Measurements from ENCODE around the gene HOXB5.

Gene HOXB5

DNA sequence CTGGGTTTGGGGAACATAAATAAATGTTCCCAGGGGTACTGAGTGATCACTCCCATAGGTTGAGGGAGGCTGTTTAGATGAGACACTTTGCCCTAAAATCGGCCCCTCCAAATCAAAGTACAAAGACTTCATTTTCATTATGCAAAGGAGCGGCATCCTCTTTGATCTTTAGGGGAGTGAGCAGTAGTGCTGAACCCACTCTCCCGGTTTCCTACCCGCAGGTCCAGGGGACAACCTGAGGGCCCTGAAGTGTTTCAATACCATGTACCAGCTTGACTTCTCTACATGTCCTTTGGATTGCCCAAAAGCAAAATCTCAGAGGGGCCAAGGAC, 7.6 kb upstream of the HOXB5 start:
- DNase-seq: no peak

DNA sequence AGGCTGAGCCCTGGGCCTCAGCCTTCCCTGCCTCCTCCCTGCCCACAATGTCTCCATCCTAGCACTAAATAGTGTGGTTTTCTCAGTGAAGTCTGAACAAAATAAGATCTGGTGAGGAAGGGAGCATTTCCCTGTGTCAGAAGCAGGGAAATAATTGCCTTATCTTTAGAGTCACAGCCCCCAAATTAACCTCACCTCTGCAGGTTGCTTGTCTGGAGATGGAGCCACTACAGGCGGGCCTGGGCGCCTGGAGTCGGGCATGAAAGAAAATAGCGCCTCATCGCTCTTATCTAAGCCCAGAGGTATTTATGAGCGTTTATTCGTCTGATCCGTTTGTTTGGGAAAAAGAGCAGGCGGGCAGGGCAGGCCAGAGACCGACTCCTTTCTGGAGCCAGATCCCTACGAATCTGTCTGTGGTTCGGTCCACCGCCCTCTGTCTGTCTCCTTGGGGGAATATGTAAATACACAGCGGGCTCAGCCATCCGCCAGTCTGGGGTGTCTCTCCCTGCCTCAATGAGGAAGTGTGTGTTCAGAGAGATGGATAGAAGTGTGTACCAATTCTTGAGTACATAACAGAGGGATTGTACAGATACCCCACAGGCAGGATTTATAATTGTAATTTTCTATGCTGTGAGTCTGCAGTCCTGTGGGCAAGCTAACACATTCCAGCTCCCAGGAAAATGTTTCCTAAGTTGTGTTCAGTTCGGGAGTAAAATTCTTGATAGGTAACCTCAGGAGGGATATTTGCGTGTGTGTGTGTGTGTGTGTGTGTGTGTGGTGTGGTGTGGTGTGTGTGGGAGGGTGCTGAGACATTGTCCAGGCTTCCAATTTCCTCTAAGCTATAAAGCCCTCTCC, 6.9 kb upstream of the HOXB5 start:
- no peak for DNase-seq

- no peak for DNase-seq
Observed at GRCh38 chr17:48599354-48599753, 5.8 kb upstream of the HOXB5 start.

GRCh38 chr17:48598736-48599135, 5.2 kb upstream of the HOXB5 start:
- DNase-seq: no peak

- no peak for DNase-seq
Observed at GRCh38 chr17:48597778-48598631, 4.4 kb upstream of the HOXB5 start.

DNA sequence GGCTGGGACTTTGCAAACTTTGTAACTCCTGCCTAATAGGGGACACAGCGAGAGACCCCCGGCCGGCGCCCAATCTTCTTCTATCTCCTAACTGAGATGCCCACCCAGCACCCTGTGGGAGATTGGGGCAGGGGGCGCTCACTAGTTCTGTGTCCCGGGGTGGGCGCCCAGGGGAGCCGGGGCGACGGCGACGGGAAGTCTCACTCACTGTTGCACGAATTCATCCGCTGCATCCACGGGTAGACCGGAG, 3.9 kb upstream of the HOXB5 start:
- no peak for DNase-seq

DNA sequence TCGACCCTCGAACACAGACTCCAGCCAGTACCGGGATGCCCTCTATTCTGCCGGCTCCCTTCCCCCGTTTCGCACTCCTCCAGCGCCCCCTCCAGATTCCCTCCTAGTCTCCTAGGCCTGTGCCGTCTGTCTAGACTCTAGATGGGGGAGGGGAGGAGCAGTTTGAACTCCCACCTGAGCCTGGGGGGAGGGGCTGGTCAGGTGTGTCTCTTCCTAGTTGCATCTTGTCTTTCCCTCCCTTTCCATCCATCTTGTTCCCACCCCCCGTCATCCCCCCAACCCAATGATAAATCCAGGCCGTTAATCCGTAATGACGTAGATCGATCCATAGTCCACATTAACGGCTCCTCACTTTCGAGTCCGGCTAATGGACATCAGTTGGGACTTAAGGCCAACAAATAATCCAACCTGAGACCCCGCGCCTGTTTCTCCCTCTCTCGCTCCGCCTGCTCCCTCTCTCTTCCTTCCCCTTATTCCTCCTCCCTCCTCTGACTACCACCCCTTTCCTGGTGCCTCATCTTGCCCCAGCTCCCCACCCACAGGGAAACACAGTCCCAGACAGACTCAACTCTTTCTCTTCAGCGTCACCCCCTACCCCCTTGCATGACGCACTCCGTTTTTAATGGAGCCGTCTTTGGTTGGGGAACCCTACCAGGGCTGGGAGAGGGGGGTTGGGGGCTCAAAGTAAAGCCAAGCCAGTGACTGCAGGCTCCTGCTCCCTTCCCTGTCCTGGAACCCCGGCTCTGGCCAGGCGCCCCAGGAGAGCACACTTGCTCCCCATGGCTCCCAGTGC, 3.4 kb upstream of the HOXB5 start:
- DNase-seq: no peak

- DNase-seq: no peak
Observed at GRCh38 chr17:48596000-48596734, 2.6 kb upstream of the HOXB5 start.

- DNase-seq: no peak
Observed at GRCh38 chr17:48595278-48595999, 1.9 kb upstream of the HOXB5 start.

DNA sequence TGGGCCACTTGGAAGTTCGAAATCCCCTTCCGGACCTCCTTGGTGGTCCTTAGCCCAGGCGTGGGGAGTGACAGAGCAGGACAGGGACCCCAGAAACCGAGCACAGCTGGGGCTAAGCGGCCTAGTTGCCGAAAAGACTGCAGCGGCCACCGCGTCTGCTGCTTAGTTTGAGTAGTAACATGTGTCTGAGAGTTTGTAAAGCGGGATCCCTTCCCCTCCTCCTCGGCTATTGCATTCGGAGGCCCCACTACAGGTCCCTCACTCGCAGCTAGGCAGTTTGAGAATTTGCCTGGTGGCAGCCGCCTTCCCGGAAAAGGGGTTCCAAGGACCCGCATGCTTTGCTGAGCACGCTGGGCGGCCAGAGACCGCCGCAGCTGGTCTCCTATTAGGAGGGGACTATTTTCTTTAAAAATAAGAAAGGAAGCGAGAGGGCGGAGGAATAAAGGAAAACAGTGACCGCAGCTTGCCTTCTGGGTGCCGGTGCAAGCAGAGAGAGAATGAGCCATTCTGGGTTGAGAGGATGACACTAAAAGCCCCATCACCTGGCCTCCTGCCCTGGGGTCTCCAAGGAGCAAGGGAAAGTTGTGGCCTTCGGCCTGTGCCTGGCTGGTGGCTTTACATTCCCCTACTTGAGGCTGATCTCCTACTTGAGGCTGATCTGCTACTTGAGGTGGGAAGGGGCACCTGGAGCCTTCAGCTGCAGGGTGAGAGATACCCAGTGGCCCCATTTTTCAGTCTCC, 1.1 kb upstream of the HOXB5 start:
- no peak for DNase-seq

- DNase-seq: peak; percentile 21
Observed at GRCh38 chr17:48593840-48594537, 410 bp upstream of the HOXB5 start.

DNA sequence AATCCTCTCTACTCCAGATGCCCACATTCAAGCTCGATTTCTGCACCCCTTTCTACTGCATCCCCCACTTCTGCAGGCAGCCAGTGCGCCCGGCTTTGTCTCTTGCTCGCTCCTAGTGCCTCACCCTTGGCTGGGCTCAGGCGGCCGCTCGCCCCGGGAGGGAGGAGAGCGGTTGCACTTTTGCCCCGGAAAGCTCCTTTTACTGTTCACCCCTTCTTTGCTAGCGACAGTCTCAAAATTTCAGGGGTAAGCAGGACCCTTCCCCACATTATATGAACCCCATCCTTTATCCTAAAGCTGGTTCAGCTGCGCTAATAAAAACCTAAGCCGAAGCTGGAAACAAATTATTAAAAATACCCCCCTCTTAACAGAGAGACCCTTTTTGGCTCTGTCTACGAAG, 1.0 kb downstream of the HOXB5 start:
- no peak for DNase-seq

DNA sequence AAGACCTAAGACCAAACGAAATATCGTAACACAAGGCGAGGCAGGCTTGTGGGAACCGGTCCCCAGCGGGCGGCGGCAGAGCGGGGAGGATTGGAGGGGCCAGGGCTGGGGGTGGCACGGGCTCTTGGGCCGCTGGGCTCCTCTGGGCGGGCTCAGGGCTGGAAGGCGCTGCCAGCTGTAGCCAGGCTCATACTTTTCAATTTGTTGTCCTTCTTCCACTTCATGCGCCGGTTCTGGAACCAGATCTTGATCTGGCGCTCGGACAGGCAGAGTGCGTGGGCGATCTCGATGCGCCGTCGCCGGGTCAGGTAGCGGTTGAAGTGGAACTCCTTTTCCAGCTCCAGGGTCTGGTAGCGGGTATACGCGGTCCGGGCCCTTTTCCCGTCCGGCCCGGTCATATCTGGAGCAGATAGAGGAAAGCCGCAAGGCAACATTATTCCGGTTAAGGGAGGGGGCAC, 1.5 kb downstream of the HOXB5 start:
- DNase-seq: no peak

GRCh38 chr17:48591255-48592056, 2.1 kb downstream of the HOXB5 start:
- no peak for DNase-seq

GRCh38 chr17:48590607-48591161, 2.9 kb downstream of the HOXB5 start:
- no peak for DNase-seq

- DNase-seq: no peak
Observed at GRCh38 chr17:48589831-48590606, 3.6 kb downstream of the HOXB5 start, which contains the start of gene HOXB3. Gene HOXB3, minus strand, starts transcription at chr17:48590241. Its CDS starts 37,767 bp downstream, at chr17:48552474.

GRCh38 chr17:48589060-48589830, 4.3 kb downstream of the HOXB5 start:
- no peak for DNase-seq

GRCh38 chr17:48588528-48588927, 5.1 kb downstream of the HOXB5 start:
- no peak for DNase-seq
